HG02973 (cell line): ENCODE data around the gene PFKL.

ENCODE experiments used
- ATAC-seq: cut with Tn5 transposase; IDR thresholded peaks from one replicate; pipeline ENCODE4 v1.9.1; 2021; ENCODE audit warnings: moderate library complexity; ENCODE audit not compliant: unreplicated experiment

Gene PFKL

DNA sequence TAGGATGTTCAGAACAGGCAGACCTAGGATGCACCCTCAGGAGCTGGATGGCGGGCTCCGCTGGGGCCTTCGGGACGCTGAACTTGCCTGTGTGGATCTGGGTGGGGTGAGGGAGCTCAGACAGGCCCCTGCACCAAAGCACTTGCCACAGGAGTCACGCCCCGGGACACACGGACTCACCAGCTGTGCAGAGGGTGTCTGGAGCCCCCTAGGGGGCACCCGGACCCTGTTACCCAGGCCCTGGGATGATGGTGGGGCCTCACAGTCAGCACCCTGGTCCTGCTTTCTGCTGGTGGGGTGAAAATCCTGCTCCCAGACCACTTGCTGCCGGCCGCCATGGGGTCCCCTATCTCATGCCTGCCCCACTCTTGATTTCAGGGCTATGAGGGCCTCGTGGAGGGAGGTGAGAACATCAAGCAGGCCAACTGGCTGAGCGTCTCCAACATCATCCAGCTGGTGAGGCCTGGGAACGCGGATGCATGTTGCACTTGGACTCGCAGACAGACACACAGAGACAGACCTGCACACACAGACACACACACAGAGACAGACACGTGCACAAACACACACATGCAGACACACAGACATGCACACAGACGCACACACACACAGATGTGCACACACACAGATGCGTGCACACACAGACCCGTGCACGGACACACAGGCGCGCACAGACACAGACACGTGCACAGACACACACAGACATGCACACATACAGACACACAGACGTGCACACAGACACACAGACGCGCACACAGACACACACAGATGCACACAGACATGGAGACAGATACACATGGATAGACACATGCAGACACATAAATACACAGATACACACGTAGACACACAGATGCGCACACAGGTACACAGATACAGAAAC is 11.0 kb downstream of the PFKL start:
- ATAC-seq = no peak

GRCh38 chr21:44312089-44312488 is 12.2 kb downstream of the PFKL start:
- ATAC-seq = no peak

GRCh38 chr21:44312716-44313115 is 12.9 kb downstream of the PFKL start:
- no peak for ATAC-seq

GRCh38 chr21:44313451-44313850 is 13.6 kb downstream of the PFKL start:
- no peak for ATAC-seq

GRCh38 chr21:44314128-44314527 is 14.3 kb downstream of the PFKL start:
- ATAC-seq = no peak

- ATAC-seq = no peak
Observed at GRCh38 chr21:44314561-44314960, 14.7 kb downstream of the PFKL start.

- no peak for ATAC-seq
Observed at GRCh38 chr21:44315691-44316203, 15.9 kb downstream of the PFKL start.

- ATAC-seq = no peak
Observed at GRCh38 chr21:44316277-44316900, 16.5 kb downstream of the PFKL start.

DNA sequence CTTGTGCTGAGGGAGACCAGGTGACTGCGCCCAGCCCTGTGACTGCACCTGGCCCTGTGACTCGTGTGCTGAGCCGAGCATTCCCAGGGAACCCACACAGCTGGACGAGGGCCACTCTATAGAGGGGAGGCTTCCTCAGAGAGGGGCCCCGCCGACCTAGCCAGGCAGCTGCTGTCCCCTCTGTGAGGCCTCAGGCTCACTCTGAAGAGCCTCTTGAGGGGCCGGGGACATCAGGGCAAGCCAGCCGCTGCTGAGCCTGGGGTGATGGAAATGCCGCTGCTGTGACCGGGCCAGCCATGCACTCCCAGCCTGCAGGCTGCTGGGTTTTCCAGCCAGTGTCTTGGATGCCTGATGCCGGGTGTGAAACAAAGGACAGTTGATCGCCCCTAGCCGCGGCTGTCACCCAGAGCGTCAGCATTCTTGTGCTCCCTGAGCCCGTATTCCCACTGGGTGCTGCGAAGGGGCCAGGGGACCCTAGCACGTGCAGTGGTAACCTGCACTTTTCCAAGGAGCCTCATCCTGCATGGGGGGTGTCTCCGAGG is 17.5 kb downstream of the PFKL start:
- no peak for ATAC-seq

GRCh38 chr21:44317871-44318270 is 18.0 kb downstream of the PFKL start:
- ATAC-seq = no peak

DNA sequence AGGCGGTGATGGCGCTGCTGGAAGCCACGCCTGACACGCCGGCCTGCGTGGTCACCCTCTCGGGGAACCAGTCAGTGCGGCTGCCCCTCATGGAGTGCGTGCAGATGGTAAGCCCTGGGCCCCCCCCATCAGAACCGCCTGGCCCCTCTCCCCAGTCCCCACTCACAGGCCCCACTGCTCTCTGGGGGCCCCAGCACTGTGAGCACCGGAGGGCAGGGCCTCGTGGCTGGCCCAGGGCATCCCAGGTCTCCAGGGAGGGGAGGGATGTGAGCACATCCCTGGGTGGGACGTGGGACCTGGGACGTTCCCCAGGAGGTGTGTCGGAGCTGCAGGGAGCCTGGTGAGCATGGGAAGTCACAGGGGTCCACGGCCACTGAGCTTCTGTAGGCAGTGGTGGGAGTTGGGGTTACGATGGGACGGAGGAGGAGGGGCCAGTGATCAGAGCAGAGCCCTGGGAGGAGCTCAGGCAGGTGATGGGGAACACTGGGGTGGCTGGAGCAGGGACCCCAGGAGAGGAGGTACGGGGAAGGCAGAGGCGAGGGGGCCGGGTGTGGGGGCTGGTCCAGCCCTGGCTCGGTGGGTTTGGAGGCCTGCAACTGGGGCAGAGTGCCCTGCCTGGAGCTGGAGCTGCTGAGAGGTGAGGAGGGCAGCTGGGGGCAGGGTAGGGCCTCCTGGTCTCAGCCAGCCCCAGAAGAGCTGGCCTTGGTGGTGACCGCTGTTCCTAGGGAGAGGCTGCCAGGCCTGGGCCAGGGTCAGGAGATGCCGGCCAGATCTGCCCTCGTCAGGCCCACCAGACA is 18.8 kb downstream of the PFKL start:
- no peak for ATAC-seq

DNA sequence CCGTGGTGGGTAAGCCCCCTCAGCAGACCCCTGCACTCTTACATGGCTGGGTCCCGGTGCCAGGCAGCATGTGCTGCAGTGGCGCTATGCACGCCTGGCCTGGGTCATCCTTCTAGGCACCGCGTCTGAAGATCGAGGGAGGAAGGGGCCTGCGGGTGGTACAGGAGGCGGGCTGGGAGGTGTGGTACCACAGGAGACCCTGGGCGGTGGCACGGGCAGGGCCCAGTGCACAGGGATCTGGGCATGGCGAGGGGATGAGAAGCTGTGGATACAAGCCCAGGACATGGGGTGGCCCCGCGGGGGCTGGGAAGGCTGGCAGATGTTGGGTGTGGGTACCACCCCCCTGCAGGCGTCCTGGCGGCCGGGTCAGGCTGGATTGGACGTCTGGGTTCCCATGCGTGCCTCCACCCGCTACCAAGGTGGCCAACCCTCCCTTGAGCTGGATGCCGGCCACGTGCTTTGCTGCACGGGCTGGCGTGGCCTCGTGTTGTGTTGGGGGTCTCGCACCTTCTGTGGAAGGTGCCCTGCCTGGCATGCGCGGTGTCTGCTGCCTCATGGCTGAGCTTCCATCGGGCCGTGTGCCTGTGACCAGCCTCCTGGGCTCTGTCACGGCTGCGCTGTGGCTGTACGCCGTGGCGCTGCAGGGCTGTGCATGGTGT is 19.7 kb downstream of the PFKL start:
- ATAC-seq = no peak

DNA sequence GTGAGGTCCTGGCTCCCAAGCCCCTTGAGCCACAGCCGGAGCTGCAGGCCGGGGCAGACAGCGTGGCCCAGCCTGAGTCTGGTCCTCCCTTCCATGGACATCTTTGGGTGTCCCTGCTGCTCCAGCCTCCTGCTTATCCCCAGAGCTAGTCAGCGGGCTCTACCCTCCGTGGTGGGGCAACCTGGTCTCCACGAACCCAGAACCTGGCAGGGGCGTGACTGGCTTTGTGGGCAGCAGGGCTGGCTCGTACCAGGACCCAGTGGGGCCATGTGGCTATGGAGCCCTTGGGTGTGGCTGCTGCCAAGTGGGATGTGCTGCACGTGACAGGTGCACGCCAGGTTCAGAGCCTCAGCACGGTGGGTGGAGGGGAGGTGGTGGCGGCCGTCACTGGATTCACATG is 21.0 kb downstream of the PFKL start:
- ATAC-seq = no peak

DNA sequence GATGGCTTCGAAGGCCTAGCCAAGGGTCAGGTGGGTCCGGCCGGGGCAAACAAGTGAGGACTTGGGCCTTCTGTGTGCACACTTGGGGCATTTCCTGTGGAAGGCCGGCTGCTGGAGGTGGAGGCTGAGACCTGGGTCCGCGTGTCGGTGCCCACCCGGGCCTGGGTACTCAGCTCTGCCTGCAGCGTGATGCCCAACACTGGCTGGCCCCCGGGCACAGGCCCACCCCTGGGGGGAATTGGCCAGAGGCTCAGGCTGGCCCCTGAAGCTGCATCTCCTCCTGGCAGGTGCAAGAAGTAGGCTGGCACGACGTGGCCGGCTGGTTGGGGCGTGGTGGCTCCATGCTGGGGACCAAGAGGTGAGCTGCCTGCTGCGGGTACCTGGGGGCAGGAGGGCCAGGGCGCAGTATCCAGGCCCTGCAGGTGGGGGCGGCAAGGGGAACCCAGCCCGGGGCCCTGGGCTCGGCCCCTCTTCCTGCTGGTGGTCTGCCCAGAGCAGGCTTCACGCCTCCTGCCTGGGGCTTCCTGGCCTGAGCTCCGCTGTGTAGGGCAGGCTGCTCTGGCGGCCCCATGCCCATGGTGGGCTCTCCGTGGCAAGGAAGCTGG is 22.1 kb downstream of the PFKL start:
- no peak for ATAC-seq

GRCh38 chr21:44322621-44323325 is 22.9 kb downstream of the PFKL start:
- no peak for ATAC-seq

- no peak for ATAC-seq
Observed at GRCh38 chr21:44323591-44323990, 23.7 kb downstream of the PFKL start.

- no peak for ATAC-seq
Observed at GRCh38 chr21:44324106-44324853, 24.4 kb downstream of the PFKL start.

DNA sequence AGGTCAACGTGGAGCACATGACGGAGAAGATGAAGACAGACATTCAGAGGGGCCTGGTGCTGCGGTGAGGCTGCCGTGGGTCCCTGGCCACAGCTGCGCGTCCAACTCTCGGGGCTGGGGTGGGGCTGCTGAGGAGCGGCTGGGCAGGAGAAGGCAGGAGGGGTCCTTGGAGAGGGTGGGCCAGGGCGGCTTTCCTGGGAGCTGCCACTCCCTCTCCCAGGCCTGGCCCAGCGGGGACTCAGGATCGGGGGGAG is 24.9 kb downstream of the PFKL start:
- ATAC-seq = no peak
